Islet of Langerhans (tissue), 1 donor: ENCODE results near the gene SARDH.

ENCODE experiments used
- FAIRE-seq: peaks from one replicate; lab custom pipeline; 2011; peaks lifted over from hg19 to GRCh38; lab: Jason Lieb, UNC

The SARDH gene

DNA sequence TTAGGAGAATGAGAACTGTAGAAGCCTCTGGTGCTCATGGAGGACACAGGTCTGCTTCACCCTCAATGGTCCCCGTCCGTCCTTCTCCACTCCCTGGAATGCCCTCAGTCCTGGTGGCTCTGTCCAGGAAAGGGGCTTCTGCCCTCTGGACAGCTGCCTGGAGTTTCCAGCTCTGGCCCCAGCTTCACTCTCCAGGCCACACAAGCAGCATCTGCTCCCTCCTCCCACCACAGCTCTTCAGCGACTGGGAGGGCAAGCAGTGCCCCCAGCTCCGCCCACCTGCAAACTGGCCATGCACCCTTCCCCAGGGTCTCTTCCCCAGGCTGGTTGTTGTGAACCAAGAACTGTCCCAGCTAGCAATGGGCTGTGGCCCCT is 4.7 kb downstream of the SARDH start:
- FAIRE-seq = no peak

- FAIRE-seq = no peak
Measured at GRCh38 chr9:133732639-133733408, 5.3 kb downstream of the SARDH start.

- FAIRE-seq = no peak
Measured at GRCh38 chr9:133731876-133732638, 6.1 kb downstream of the SARDH start.

DNA sequence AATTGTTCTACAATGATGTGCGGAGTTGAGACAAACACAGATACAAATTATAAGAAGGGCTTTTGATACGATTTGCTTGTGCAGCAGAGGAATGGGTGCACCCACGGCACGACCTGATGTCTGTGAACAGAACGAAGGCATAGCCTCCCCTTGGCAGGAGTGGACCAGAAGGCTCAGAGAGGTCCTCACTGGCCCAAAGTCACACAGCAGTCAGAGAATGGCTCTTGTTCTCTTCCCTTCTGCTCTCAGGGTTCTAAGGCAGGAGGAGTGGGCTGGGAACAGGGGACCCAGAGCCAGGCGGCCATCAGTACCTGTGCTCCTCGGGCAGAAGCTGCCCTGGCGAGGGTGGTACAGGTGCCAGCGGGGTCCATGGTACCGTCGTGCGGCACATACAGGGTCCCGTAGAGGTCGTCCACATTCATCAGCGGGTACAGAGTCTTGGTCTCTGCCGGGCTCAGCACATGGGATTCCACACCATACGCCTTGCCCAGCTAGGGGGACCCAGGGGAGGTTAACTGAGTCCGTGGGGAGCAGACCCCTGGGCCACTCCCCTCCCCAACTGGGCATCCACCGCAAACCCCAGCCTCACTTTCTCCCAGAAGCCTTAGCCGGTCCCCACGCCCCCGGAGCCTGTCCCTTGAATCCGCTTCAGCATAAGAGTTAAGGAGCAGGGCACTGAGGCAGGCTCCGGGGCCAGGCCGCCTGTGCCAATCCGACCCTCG is 7.0 kb downstream of the SARDH start:
- FAIRE-seq = no peak

DNA sequence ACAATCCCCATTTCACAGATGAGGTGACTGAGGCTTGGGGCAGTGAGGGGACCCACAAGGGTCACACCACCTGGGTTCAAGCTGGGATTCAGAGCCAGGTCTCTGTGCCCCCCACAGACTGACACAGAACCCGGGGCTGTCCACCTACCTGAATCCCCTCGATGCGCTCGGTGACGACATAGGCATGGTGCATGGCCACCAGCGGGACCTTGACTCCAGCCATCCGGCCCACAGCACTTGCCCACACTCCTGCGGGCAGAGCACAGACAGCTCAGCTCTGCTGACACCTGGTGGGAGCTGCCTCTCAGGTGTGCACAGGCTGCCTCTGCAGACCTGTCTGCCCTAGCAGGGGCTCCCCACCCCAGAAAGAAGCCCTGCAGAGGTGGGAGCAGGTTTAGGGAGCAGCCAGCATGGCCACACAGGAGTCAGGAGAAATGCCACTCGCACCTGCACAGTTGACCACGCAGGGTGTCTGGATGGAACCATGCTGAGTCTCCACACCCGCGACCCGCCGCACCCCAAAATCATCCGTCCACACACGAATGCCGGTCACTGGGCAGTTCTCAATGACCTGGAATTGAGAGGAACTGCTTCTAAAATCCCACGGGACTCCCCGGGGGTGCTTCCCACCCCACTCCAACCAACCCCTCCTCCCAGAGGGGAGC is 8.4 kb downstream of the SARDH start:
- no peak for FAIRE-seq

DNA sequence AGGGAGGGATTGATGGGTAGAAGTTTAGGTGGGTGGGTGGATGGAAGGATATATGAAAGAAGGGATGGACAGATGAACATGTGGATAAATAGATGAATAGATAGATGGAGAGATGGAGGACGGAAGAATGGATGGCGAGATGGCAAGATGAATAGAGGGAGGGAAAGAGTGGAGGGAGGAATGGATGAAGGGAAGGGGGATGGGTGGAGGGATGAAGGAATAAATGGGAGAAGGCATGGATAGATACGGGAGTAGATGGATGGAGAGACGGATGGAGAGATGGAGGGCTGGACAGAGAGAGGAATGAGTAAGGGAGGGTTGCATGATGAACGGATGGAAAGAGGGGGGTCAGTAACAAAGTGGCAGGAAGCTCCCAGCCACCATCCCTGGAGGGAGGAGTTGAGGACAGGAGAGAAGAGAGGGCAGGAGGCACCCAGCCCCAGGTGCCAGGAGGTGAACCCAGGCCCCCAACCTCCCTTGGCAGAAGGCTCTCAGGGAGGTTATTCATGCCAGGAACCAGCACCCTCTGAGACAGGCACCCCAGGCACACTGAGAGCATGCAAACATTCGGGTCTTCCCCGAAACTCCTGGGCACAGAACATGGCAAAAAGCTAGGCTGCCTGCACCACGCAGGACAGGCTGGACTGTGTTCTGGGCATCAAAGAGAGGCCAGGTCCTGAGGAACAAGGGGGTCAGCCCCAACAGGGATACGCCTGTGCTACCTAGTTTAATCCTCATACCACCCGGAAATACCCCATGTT is 9.1 kb downstream of the SARDH start:
- FAIRE-seq = no peak

- no peak for FAIRE-seq
Measured at GRCh38 chr9:133727876-133728441, 10.2 kb downstream of the SARDH start.

DNA sequence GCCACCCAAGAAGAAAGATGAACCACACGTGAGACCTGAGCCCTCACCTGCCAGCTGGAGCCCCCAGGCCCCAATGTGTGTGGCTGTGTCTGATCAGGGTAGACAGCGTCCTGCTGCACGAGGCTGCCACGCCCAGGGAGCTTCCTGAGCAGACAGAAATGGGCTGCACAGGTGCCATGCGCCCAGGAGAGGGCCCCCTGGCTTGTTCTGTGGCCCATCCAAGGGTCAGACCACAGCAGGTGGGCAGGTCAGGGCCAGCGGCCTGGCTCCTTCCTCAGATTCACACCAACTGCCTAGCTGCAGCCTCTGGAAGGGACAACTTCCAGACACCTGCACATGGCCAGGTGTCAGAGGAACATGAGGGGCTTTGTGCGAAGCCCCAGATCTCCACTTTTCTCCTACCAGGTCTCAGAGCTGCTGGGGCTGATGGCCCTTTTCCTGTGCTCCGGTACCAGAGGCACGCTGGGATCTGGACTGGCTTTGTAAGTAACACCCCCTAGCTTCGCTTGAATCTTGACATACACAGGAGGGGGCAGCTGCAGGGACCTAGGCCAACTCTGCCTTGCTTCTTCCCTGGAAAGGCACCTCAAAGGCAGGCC is 10.8 kb downstream of the SARDH start:
- no peak for FAIRE-seq

GRCh38 chr9:133726401-133727276 is 11.5 kb downstream of the SARDH start:
- no peak for FAIRE-seq

GRCh38 chr9:133725886-133726285 is 12.3 kb downstream of the SARDH start:
- FAIRE-seq = no peak

DNA sequence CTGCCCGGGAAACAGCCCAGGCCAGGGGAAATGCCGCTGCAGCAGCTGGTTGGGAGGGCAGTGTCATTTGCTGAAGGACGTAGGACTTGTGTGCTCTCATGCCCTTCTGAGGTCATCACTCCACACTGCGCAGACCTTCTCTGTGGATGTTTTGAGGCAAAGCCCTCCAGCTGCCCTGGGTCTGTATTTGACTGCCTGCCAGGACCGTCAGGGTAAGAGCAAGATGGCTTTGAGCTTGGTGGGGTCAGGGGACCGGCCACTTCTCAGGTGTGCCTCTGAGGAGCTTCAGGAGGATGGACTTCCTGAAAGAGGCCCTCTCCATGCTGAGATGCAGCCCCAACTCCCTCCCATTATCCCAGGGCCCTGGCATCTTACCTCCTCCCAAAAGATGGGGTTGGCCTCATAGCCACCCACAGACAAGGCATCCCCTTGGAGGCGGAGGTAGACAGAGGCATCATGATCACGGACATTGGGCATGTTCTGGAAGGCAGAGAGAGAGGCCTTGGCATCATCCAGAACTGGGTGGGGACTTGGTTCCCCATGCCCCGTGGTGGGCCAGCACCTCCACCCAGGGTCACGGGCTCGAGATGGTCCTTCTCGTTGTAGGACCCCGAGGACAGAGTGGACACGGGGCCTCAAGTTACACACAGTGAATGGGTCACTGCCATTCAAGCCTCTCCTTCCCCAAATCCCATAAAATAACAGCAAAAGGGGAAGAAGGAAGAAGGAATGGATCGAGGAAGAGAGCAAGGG is 19.4 kb downstream of the SARDH start:
- FAIRE-seq = no peak

DNA sequence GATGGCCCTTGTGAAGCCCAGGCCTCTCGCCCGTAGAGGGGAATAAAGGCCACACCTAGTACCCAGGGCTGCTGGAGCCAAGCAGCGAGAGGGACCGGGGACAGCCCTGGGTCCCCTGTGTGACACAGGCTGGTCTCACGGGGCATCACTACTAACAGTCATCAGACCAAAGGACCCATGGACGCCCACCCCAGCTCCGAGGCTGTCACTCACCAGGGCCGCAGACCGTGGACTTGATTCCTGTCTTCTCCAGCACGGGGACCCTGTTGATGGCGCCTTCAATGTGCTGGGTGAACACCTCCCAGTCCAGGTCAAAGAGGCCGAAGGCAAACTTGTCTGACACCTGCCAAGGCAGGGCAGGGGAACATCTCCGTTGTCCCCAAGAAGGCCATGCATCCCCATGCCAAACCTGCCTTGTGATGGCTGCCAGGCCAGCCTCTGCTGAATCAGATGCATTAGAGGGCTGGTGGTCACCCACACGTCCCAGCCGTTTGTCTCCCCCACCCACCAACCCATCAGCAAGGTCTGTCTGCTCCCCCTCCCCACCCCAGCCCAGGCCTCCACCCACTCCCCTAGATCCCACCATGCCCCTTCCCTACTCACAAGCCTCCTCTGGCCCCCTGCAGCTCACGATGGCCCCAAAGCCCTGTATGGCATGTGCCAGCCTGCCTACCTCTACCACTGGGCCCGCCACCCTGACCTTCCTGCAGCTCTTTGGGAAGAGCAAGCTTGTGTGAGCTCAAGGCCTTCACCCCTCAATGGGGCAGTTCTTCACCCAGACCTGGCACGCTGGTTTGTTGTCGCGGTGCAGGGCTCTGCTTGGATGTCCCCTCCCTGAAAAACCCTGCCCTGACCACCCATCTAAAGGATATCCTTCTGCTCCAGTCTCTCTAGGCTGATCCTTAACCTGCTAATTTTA is 20.8 kb downstream of the SARDH start:
- no peak for FAIRE-seq

- no peak for FAIRE-seq
Measured at GRCh38 chr9:133716564-133717112, 21.5 kb downstream of the SARDH start.

DNA sequence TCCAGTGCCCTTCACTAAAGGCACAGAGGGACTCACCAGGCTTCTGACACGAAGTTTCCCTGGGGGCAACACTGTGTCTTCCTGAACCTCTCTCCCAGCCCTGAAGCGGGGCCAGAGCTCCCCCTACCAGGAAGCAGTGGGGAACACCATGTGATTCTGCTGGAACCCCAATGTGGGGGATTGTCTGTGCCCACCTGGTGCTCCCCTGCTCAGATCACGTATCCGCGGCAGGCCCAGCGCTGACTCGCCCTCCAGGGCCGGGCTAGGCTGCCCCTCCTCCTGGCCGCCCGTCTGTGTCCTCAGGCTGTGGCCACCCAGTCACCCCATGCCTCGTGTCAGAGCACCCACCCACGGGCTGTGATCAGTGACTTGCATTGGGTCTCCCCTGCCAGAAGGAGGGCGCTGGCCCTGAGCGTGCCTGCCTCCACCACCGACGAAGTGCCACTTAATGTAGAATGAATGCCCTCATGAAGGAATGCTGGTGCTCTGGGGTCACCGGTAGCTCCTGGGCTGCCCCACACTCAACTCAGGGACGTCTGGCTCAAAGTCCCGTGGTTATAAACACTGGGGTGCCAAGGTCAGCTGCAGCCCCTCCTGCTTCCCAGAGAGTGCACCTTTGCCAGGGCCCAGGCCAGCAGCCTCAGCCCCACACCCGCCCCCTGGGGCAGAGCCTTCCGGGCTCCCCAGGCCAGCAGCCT is 22.1 kb downstream of the SARDH start:
- no peak for FAIRE-seq

GRCh38 chr9:133715295-133715865 is 22.8 kb downstream of the SARDH start:
- no peak for FAIRE-seq

- FAIRE-seq = no peak
Measured at GRCh38 chr9:133714606-133715294, 23.4 kb downstream of the SARDH start.
